SK-N-SH (cell line): Measurements from ENCODE around the gene HMGXB4. TPM values are rescaled to one million over a fixed set of nuclear protein-coding genes. Genes with fewer than 3 reads are reported as not detected.

Experiments used
- CTCF ChIA-PET: fragments of 300-600, 350-600 bp; formaldehyde crosslinking; extraction: SDS; loops from one replicate; lab custom pipeline; 2021; lab: Yijun Ruan, JAX
- POLR2A ChIA-PET: fragments of 350-600 bp; sonication (Branson Sonifier 250); formaldehyde crosslinking; extraction: SDS; loops from one replicate; lab custom pipeline; 2020; ENCODE audit warnings: antibody characterized with exemption, inconsistent platforms; lab: Yijun Ruan, JAX
- DNase-seq: peaks from one replicate; pipeline ENCODE4 v3.0.0; 2012
- H2AFZ ChIP-seq: fragments of 200-600 bp; sonication (generic); 2 replicates; pipeline ENCODE4 v1.8.1; 2016; ENCODE audit warnings: antibody characterized with exemption, mild to moderate bottlenecking, low read depth
- H3F3A ChIP-seq: fragments of 200-600 bp; sonication (generic); replicated peaks from 2 replicates; pipeline ENCODE3; 2016; ENCODE audit warnings: antibody characterized with exemption, mild to moderate bottlenecking; ENCODE audit not compliant: insufficient read depth
- H3K27ac ChIP-seq, 2 experiments: fragments of 200-500 bp in 1 of 2; fragments of 200-600 bp in 1 of 2; sonication (Bioruptor generic) in 1 of 2; sonication (generic), shearing (Covaris generic) in 1 of 2; 2 replicates each; pipeline versions ENCODE4 v1.5.1 to v1.6.1; 2014 to 2016; ENCODE audit warnings: low read depth in 2 of 2, inconsistent platforms in 1 of 2, low read length in 1 of 2, mild to moderate bottlenecking in 1 of 2, mixed read lengths in 1 of 2
- H3K27me3 ChIP-seq: fragments of 200-600 bp; sonication (generic), shearing (Covaris generic); 2 replicates; pipeline ENCODE4 v1.6.1; 2016; ENCODE audit warnings: mixed run types; ENCODE audit not compliant: insufficient read depth
- H3K36me3 ChIP-seq, 2 experiments: fragments of 200-500 bp in 1 of 2; fragments of 200-600 bp in 1 of 2; sonication (Bioruptor generic) in 1 of 2; sonication (generic) in 1 of 2; replicated peaks in 1 of 2; 2 replicates each; pipeline versions ENCODE3 to v1.5.1; 2014 to 2016; ENCODE audit warnings: low read length in 1 of 2, mild to moderate bottlenecking in 1 of 2; ENCODE audit not compliant: insufficient read depth in 2 of 2, control insufficient read depth in 1 of 2
- H3K4me1 ChIP-seq, 2 experiments: fragments of 200-500 bp in 1 of 2; fragments of 200-600 bp in 1 of 2; sonication (Bioruptor generic) in 1 of 2; sonication (generic), shearing (Covaris generic) in 1 of 2; 2 replicates each; pipeline versions ENCODE4 v1.5.1 to v1.6.1; 2014 to 2016; ENCODE audit warnings: low read depth in 1 of 2, low read length in 1 of 2, mixed run types in 1 of 2; ENCODE audit not compliant: insufficient read depth in 2 of 2, control insufficient read depth in 1 of 2
- H3K4me2 ChIP-seq: fragments of 200-600 bp; sonication (generic), shearing (Covaris generic); 2 replicates; pipeline ENCODE4 v1.6.1; 2017; ENCODE audit warnings: mixed run types
- H3K4me3 ChIP-seq, 2 experiments: fragments of 200-500 bp in 1 of 2; fragments of 200-600 bp in 1 of 2; sonication (Bioruptor generic) in 1 of 2; sonication (generic), shearing (Covaris generic) in 1 of 2; 2 replicates each; pipeline versions ENCODE4 v1.5.1 to v1.8.1; 2014 to 2016; ENCODE audit warnings: low read depth in 2 of 2, inconsistent platforms in 1 of 2, low read length in 1 of 2, mild to moderate bottlenecking in 1 of 2, mixed read lengths in 1 of 2, moderate library complexity in 1 of 2
- H3K79me2 ChIP-seq: fragments of 200-600 bp; sonication (generic); 2 replicates; pipeline ENCODE4 v1.8.1; 2017; ENCODE audit warnings: mild to moderate bottlenecking; ENCODE audit not compliant: insufficient read depth
- H3K9ac ChIP-seq: fragments of 200-600 bp; sonication (generic); 2 replicates; pipeline ENCODE4 v1.6.1; 2017; ENCODE audit warnings: mixed run types
- H3K9me2 ChIP-seq: fragments of 200-600 bp; sonication (generic); 2 replicates; pipeline ENCODE4 v1.6.1; 2017; ENCODE audit warnings: mixed run types
- H3K9me3 ChIP-seq: fragments of 200-600 bp; sonication (generic); 2 replicates; pipeline ENCODE4 v1.6.1; 2017; ENCODE audit warnings: mixed run types, mild to moderate bottlenecking, moderate library complexity
- H4K20me1 ChIP-seq: fragments of 200-600 bp; sonication (generic); 2 replicates; pipeline ENCODE4 v1.6.1; 2017; ENCODE audit warnings: mild to moderate bottlenecking, mixed run types; ENCODE audit not compliant: insufficient read depth
- ELF1 ChIP-seq: IDR thresholded peaks from 2 replicates; pipeline ENCODE4 v1.4.0; 2012
- EP300 ChIP-seq, 2 experiments: IDR thresholded peaks; 2 replicates each; pipeline versions ENCODE4 v1.4.0 to v1.6.1; 2012; ENCODE audit warnings: borderline replicate concordance in 1 of 2, low read depth in 1 of 2, low read length in 1 of 2
- FOXM1 ChIP-seq: IDR thresholded peaks from 2 replicates; pipeline ENCODE4 v1.4.0; 2012; ENCODE audit warnings: low read depth, mild to moderate bottlenecking
- GATA2 ChIP-seq: sonication (generic); formaldehyde crosslinking; IDR thresholded peaks from 2 replicates; pipeline ENCODE4 v1.5.0; 2020; ENCODE audit warnings: mild to moderate bottlenecking, missing genetic modification reagents
- MXI1 ChIP-seq: IDR thresholded peaks from 2 replicates; pipeline ENCODE4 v1.6.1; 2012; ENCODE audit warnings: mild to moderate bottlenecking, low read depth, low read length, improper control_type of control experiment
- REST ChIP-seq: IDR thresholded peaks from 2 replicates; pipeline ENCODE4 v1.6.1; 2012; ENCODE audit warnings: mild to moderate bottlenecking, low read depth, low read length, moderate library complexity
- RXRA ChIP-seq: IDR thresholded peaks from 2 replicates; pipeline ENCODE4 v1.4.0; 2012; ENCODE audit warnings: low read depth, mild to moderate bottlenecking, borderline replicate concordance
- SIN3A ChIP-seq: IDR thresholded peaks from 2 replicates; pipeline ENCODE4 v1.6.1; 2012; ENCODE audit warnings: low read depth, mild to moderate bottlenecking, low read length, moderate library complexity, borderline replicate concordance
- ZBTB33 ChIP-seq: IDR thresholded peaks from 2 replicates; pipeline ENCODE4 v1.4.0; 2012; ENCODE audit warnings: low read depth, borderline replicate concordance
- WGBS: methylation state at CpG from one replicate; pipeline ENCODE4 v1.1.6; 2017; ENCODE audit warnings: low lambda C conversion rate; 5-methylcytosine and 5-hydroxymethylcytosine counted together
- polyA plus RNA-seq, 3 experiments: library from polyadenylated mRNA; depleted of rRNA; stranded (reverse); fragments of >200 nt; gene quantifications; 2 replicates each; pipeline ENCODE4 v1.2.3, GENCODE V29; 2012

The HMGXB4 gene
- polyA plus RNA-seq, 1 of the 3 experiments (the other 2 are of a cell fraction): 16.5 TPM

GRCh38 chr22:35314161-35314942, 57.1 kb downstream of the HMGXB4 start:
- WGBS: 93% methylated on average over 16 of the region's 16 CpGs
- no peak overlapping the region for H2AFZ ChIP-seq
- ChIA-PET CTCF (no interaction called here), POLR2A (no interaction called here)
- H4K20me1 ChIP-seq: peaks cover 5% of the 10 kb centered on the region; the same call in 1 of the 2 replicates
- H3K9me3 ChIP-seq: no peaks in the 10 kb centered on the region
- no peaks in the 10 kb centered on the region for H3K9me2 ChIP-seq
- no peak for DNase-seq
- peaks cover 24% of the 10 kb centered on the region; the same call in 1 of the 2 replicates for H3K79me2 ChIP-seq
- H3K27me3 ChIP-seq: no peaks in the 10 kb centered on the region
- no peak overlapping the region for H3K4me2 ChIP-seq
- TF ChIP-seq ELF1 (no peak), ZBTB33 (no peak), MXI1 (no peak), EP300 (IDR thresholded peaks at IDR 0.05; ENCODE audit: borderline replicate concordance in 1 of 2, low read depth in 1 of 2, low read length in 1 of 2) (no peak), FOXM1 (no peak), REST (no peak), RXRA (no peak), SIN3A (no peak), GATA2 (no peak)
- H3K4me3 ChIP-seq: no peak overlapping the region
- peaks cover 0 to 13% of the 10 kb centered on the region in 2 experiments for H3K36me3 ChIP-seq
- no peak overlapping the region for H3K9ac ChIP-seq
- H3K4me1 ChIP-seq: peaks cover 5 to 19% of the 10 kb centered on the region in 2 experiments; a peak in 3 of 4 replicates
- H3F3A ChIP-seq: peaks cover 6% of the 10 kb centered on the region
- peak overlapping the region in 1 of 2 experiments; percentile 33; a peak in 2 of 4 replicates for H3K27ac ChIP-seq
